ENCODE measurements around the gene ST14.

Gene ST14

DNA sequence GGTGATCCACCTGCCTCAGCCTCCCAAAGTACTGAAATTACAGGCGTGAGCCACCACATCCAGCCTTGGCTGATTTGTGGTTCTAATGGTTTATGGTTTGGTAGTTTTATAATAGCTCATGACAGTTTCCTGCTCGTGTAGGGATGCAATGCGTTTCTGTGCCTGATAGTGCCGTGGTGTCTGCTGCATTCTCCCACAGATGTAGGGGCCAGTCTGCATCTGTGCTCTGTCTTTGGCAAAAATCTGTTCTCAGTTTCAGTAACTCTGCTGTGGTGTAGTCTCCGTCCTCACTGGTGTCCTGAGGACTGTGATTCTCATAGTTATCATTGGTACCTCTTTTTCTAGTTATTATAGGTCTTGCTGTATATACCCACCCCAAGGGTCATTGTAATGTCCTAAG, 16.3 kb downstream of the ST14 start:
- no peak overlapping the region for H3K4me3 ChIP-seq (replicated peaks; ENCODE audit: insufficient read depth, low read length)
- TF ChIP-seq GABPA (IDR thresholded peaks at IDR 0.05; ENCODE audit: low read depth) (no peak), SPI1 (IDR thresholded peaks at IDR 0.05; ENCODE audit: borderline replicate concordance, low read depth) (no peak), POLR2AphosphoS5 (IDR thresholded peaks at IDR 0.05; ENCODE audit: low read depth) (no peak)
- H3K27ac ChIP-seq (replicated peaks) = no peak overlapping the region
- no peak for DNase-seq (ENCODE audit: low read depth in 1 of 2, low spot score in 1 of 2)
- H3K27me3 ChIP-seq (ENCODE audit: insufficient read depth, poor library complexity, severe bottlenecking) = no peaks in the 10 kb centered on the region

DNA sequence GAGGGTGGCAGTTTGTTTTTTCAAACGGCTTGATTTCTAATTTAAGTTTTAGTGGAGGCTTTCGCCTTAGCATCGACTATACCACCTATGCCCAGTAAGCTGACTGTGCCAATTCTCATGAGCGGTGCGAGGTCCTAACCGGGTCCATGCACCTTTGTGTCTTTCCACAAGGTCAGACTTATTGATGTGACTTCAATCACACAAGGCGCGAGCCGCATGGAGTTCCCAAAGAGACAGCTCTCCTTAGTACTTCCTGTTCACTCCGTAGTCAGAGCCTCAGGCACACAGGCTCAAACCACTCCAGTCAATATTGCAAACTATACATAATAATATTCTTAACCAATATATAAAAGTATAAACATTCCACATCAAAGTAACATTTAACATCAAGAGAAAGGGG, 18.2 kb downstream of the ST14 start:
- TF ChIP-seq, protein P1, sequence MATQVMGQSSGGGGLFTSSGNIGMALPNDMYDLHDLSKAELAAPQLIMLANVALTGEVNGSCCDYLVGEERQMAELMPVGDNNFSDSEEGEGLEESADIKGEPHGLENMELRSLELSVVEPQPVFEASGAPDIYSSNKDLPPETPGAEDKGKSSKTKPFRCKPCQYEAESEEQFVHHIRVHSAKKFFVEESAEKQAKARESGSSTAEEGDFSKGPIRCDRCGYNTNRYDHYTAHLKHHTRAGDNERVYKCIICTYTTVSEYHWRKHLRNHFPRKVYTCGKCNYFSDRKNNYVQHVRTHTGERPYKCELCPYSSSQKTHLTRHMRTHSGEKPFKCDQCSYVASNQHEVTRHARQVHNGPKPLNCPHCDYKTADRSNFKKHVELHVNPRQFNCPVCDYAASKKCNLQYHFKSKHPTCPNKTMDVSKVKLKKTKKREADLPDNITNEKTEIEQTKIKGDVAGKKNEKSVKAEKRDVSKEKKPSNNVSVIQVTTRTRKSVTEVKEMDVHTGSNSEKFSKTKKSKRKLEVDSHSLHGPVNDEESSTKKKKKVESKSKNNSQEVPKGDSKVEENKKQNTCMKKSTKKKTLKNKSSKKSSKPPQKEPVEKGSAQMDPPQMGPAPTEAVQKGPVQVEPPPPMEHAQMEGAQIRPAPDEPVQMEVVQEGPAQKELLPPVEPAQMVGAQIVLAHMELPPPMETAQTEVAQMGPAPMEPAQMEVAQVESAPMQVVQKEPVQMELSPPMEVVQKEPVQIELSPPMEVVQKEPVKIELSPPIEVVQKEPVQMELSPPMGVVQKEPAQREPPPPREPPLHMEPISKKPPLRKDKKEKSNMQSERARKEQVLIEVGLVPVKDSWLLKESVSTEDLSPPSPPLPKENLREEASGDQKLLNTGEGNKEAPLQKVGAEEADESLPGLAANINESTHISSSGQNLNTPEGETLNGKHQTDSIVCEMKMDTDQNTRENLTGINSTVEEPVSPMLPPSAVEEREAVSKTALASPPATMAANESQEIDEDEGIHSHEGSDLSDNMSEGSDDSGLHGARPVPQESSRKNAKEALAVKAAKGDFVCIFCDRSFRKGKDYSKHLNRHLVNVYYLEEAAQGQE (IDR thresholded peaks at IDR 0.05; ENCODE audit: insufficient replicate concordance, low read depth) = no peak
- no peak for TF ChIP-seq SPI1 (IDR thresholded peaks at IDR 0.05; ENCODE audit: borderline replicate concordance, low read depth)
- no peak for TF ChIP-seq POLR2AphosphoS5 (IDR thresholded peaks at IDR 0.05; ENCODE audit: low read depth)
- no peaks in the 10 kb centered on the region for H3K27me3 ChIP-seq (ENCODE audit: insufficient read depth, poor library complexity, severe bottlenecking)

DNA sequence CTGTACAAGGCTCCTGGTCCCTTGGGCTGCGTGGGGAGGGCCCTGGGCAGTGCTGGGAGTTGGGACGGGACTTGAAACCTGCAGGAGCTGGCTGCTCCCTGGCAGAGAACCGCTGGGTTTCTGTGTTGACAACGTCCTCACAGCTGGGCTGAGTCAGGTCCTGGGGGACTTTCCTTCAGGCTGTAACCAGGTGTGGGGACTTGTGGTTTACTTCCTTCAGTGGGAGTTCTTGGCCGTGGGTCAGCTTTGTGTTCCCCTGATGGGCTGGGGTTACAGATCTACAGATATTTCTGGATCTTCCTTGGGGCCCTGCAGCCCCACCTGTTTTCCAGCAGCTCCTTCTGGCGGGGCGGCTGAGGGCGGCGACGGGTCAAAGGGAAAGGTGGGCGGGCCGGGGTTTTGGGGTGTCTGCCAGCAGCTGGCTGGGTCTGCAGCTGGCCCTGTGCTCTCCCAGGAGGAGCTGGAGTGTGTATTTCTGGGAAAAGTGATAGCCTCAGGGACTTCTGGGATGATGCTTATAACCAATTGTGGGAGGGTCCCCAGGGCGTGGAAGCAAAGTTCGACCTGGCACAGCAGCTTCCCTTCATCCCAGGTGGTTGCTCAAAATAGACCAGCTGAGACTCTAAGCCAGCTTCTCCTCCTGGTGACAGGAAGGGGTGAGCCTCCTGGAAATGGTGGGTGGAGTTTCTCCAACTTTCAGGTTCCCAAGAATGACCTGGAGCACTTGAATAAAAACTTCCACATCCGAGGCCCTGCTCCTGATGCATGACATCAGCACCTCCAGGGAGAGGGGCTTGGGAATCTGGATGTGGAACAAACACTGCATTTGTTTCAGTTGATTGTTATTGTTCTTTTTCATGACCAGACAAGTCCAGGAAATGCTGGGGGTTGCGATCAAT, 19.1 kb downstream of the ST14 start:
- Histone ChIP-seq H3K27me3 (ENCODE audit: insufficient read depth, poor library complexity, severe bottlenecking) (no peaks in the 10 kb centered on the region), H3K27ac (replicated peaks) (no peak overlapping the region)
- DNase-seq (ENCODE audit: low read depth in 1 of 2, low spot score in 1 of 2) = no peak

More for the DNA sequence above, 18.2 kb downstream of the ST14 start:
- Histone ChIP-seq H3K27ac (replicated peaks) (no peak overlapping the region), H3K4me3 (replicated peaks; ENCODE audit: insufficient read depth, low read length) (no peak overlapping the region)
- no peak for DNase-seq (ENCODE audit: low read depth in 1 of 2, low spot score in 1 of 2)

DNA sequence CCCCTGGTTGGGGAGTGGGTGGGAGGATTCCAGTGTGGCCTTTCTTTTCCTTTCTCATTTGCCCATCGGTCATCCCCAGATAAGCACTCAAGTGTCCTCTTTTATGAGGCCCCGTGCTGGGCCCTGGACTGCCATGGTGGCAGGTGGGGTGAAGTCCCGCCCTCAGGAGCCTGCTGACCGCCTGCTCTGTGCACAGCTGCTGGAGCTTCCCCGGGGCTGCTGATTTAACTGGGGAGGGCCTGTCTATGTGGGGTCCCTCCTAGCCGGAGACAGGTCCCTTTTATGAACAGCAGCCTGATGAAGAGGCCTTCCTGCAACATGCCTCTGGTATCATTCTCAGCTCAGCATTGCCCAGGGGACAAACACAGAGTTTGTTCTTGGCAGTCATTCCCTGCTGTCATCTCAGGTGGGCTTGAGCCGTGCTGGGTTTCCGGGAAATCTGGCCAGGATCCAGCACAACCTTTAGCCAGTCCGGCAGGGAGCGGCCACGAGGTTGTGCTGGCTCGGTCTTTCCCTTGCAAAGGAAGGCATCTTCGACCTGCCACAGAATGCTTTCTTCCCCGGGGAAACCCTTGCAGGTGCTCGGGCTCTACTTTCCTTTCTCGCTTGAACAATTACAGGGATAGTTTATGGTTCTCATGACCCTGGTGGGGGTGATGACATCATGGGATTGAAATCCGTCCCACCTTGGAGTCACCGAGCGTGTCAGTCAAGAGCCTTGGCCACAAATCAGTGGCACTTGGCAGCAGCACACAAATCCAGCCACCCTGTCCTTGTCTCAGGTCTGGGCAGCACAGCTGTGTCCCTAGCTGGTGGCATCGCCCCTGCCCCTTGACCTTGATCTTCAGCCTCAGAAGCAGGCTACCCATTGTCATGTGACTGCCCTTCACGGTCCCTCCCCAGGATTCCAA, 20.1 kb downstream of the ST14 start:
- Histone ChIP-seq H3K27me3 (ENCODE audit: insufficient read depth, poor library complexity, severe bottlenecking) (no peaks in the 10 kb centered on the region), H3K27ac (replicated peaks) (no peak overlapping the region), H3K4me3 (replicated peaks; ENCODE audit: insufficient read depth, low read length) (no peak overlapping the region)
- TF ChIP-seq SPI1 (IDR thresholded peaks at IDR 0.05; ENCODE audit: borderline replicate concordance, low read depth) (no peak), POLR2AphosphoS5 (IDR thresholded peaks at IDR 0.05; ENCODE audit: low read depth) (no peak), GABPA (IDR thresholded peaks at IDR 0.05; ENCODE audit: low read depth) (no peak)
- TF ChIP-seq, protein P1 (IDR thresholded peaks at IDR 0.05; ENCODE audit: insufficient replicate concordance, low read depth) = no peak
- TF ChIP-seq, protein P2, sequence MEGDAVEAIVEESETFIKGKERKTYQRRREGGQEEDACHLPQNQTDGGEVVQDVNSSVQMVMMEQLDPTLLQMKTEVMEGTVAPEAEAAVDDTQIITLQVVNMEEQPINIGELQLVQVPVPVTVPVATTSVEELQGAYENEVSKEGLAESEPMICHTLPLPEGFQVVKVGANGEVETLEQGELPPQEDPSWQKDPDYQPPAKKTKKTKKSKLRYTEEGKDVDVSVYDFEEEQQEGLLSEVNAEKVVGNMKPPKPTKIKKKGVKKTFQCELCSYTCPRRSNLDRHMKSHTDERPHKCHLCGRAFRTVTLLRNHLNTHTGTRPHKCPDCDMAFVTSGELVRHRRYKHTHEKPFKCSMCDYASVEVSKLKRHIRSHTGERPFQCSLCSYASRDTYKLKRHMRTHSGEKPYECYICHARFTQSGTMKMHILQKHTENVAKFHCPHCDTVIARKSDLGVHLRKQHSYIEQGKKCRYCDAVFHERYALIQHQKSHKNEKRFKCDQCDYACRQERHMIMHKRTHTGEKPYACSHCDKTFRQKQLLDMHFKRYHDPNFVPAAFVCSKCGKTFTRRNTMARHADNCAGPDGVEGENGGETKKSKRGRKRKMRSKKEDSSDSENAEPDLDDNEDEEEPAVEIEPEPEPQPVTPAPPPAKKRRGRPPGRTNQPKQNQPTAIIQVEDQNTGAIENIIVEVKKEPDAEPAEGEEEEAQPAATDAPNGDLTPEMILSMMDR (IDR thresholded peaks at IDR 0.05; ENCODE audit: insufficient read depth, low read length) = no peak
- no peak for DNase-seq (ENCODE audit: low read depth in 1 of 2, low spot score in 1 of 2)

More for the DNA sequence above, 19.1 kb downstream of the ST14 start:
- TF ChIP-seq, protein P2 (IDR thresholded peaks at IDR 0.05; ENCODE audit: insufficient read depth, low read length) = no peak
- TF ChIP-seq GABPA (IDR thresholded peaks at IDR 0.05; ENCODE audit: low read depth) = no peak
- TF ChIP-seq, protein P1 (IDR thresholded peaks at IDR 0.05; ENCODE audit: insufficient replicate concordance, low read depth) = no peak
- H3K4me3 ChIP-seq (replicated peaks; ENCODE audit: insufficient read depth, low read length) = no peak overlapping the region
